Activated CD8-positive, alpha-beta memory T cell treated with anti-CD3 and anti-CD28 coated beads, Interleukin-2, amount 50 U/mL, for 24 hours (primary cell): Measurements from ENCODE around the gene REPS1.

Experiments
- DNase-seq: peaks from one replicate; pipeline ENCODE4 v3.0.0-alpha.2; 2020; ENCODE audit errors: extremely low read depth

The REPS1 gene

DNA sequence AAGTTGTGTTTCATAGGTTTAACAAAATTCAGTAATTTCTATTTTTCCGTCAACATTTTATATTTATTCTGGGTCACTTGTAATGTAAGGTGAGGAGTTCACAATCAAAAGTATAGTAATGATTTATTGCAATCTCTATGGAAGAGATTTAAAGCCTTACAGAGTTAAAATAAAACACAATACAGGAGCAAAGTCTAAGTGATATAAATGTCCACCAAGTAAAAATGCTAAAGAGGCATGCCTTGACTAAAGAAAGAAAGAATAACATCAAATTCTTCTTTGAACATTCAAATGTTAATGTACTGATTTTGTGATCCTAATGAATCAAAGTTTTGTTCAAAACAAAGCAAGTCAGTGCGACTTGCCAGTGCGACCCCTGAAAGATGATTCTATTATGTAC is 61.5 kb downstream of the REPS1 start:
- no peak for DNase-seq

DNA sequence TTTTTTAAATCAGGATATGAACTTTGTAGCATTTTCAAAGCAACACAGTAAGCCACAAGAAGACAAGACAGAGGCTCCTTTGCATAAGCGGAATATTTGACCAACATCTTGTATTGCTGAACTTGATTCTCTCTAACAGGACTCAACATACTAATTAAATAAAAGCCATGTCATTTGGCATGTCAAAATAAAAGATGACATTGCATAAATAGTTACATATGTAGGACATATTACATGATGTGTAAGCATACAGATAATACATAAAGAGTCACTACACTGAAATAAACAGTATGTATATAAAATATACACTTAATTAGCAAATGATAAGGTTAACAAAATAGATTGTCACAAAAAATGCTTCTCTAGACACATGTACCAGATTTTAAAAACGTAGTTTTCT is 62.2 kb downstream of the REPS1 start:
- DNase-seq: no peak

DNA sequence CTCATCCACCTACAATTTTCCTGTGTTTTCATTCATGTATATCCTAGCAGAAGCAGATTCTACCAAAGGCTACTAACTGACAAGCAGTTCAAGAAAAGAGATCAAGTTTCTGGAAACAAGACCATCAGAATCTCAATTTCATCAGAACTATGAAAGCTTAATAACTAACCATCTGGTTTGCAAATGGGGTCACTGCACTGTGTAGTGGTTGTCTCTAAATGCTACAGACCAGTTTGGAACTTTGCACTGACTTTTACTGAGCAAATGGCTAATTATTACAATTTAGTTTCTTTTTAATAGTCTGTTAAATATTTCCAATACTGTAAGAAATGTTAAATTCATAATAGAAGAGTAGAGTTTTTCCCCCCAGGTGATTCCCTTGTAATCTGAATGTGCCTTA is 64.5 kb downstream of the REPS1 start:
- no peak for DNase-seq

DNA sequence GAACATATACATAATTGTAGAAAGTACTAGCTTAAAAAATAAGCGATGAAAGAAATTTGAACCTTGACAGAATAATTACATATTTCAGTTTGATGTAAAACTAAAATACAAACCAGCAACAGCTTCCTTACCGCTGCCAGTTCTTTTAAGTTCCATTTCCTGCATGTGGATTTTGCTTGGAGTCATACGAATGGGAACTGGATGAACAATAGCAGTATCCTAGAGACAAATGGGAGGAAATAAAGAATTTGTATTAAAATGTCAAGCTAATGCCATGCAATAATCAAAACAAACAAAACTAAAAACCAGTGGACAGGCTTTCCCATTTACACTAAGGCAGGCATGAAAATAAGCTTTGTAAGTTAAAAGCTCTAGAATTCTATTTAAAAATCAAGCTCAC is 67.1 kb downstream of the REPS1 start:
- no peak for DNase-seq

DNA sequence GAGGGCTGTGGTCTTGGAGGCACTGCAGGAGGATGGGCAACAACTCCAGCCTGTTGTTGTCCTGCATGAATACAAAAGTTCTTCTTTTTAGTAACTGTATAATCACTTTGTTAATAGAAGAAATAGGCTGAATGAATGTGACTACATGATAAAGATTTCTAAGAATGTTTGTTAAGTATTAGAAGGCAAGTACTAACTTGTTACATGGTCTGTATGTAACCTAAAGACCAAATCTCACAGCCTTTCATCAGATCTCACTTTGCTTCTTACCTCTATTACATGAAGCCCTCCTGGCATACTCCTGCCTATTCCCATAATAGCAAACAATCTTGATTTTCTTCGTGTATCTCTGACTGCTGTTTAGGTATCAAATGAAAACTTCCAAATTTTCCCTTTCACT is 73.4 kb downstream of the REPS1 start:
- DNase-seq: no peak

DNA sequence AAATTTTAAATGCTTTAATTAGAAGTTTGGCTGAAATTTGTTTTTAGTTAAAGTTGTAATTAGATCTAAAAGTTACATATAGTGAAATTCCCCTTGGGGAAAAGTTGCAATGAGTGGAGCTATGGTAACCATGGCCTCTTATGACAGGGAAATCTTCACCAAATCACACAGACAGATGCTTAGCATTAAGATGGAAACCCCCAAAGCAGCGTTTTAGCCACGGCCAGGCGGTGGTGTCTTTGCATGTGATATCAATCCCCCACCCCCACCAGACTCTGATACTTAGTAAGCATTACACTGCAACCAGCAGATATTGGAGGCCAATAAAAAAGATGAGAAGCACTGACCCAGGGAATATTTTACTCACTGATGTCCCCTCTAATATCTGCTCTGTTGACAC is 75.7 kb downstream of the REPS1 start:
- no peak for DNase-seq

DNA sequence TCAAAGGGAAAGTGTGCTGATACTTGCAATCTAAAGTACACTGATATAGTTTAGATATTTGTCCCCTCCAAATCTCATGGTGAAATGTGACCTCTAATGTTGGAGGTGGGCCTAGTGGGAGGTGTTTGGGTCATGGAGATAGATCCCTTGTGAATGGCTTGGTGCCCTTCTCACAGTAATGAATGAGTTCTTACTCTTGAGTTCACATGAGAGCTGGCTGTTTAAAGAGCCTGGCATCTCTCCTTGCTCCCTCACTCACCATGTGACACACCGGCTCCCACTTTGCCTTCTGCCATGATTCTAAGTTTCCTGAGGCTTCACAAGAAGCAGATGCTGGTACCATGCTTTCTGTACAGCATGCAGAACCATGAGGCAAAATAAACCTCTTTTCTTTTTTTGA is 78.1 kb downstream of the REPS1 start:
- DNase-seq: no peak

DNA sequence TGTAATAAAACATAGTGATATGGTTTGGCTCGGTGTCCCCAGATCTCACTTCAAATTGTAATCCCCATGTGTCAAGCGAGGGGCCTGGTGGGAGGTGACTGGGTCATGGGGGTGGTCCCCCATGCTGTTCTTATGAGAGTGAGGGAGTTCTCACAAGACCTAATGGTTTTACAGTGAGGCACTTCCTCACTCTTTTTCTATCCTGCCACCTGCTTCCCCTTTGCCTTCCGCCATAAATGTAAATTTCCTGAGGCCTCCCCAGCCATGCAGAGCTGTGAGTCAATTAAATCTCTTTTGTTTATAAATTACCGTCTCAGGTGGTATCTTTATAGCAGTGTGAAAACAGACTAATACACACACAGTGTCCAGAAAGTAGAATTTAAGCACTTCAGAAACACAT is 78.5 kb downstream of the REPS1 start:
- no peak for DNase-seq

DNA sequence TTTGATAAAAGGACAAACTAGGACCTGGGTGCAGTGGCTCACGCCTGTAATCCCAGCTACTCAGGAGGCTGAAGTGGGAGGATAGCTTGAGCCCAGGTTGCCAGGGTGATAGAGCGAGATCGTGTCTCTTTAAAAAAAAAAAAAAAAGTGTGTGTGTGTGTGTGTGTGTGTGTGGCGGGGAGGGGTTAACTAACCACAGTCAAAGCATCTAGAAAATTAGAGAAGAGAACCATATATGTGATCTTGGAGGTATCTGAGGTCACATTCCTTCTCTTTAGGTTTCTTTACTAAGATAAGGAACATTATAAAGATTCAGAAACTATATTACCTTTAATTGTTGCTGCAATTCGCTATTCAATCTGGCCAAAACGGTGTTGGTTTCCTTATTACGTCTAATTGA is 80.9 kb downstream of the REPS1 start:
- no peak for DNase-seq

DNA sequence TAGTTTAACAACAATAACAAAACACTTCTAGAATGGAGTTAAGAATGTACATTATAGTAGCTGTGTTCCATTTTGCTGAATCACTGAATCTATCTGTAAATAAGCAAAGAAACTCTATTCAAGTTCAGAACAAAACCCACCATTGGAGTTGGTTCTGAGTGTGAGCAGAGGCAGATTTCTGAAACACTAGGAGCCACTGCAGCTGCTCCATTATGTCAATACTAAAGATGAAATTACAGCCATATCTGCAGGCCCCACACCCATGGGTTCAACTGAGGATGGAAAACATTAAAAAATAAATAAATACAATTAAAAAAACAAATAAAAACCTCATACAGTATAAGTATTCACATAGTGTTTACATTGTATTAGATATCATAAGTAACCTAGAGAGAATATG is 91.0 kb downstream of the REPS1 start:
- DNase-seq: no peak

DNA sequence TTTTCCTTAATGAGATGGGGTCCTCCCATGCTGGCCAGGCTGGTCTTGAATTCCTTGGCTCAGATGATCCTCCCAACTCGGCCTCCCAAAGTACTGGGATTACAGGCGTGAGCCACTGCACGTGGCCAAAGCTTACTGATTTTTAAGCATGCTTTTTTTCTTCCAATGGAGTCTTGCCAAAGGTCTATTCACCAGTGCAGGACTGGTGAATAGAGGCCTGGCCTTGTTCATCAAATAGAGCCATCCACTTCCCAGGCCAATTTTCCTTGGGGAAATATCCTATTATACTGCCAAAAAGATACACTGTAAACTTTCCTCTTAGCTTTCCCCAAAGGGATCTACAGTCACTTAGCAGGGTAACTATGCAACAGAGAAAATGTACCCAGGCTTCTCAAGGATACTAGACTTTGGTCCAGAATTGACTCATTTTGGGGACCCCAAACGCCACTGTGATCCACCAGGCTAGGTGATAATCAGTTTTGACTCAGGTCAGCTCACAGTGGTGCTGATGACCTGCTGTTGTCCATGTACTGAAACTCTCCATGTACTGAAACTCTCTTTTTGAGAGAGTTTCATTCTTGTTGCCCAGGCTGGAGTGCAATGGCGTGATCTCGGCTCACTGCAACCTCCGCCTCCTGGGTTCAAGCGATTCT is 91.8 kb downstream of the REPS1 start:
- DNase-seq: no peak

DNA sequence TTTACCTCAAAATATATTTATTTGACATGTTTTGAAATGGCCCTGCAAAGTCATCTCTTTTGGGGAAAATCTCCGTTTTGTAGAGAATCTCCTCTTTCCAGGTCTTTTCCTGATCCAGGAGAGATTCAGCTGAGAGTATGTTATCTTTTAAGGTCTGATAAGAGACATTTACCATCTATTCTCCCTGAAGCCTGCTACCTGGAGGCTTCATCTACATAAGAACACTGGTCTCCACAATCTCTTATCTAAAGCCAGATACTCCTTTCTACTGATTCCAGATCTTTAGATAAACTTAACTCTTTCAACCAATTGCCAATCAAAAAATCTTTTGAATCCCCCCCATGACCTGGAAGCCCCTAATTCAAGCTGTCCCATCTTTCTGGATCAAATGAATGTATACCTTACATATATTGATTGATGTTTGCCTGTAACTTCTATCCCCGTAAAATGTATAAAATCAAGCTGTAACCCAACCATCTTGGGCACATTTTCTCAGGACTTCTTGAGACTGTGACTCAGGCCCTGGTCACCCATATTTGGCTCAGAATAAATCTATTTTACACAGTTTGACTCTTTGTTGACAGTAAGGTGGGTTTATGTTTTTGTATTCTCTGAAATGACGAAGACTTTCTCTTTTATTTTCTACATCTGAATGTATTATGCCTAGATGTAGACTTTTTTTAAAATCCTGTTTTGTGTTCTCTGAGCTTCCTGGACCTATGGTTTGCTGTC is 96.6 kb downstream of the REPS1 start:
- DNase-seq: no peak

DNA sequence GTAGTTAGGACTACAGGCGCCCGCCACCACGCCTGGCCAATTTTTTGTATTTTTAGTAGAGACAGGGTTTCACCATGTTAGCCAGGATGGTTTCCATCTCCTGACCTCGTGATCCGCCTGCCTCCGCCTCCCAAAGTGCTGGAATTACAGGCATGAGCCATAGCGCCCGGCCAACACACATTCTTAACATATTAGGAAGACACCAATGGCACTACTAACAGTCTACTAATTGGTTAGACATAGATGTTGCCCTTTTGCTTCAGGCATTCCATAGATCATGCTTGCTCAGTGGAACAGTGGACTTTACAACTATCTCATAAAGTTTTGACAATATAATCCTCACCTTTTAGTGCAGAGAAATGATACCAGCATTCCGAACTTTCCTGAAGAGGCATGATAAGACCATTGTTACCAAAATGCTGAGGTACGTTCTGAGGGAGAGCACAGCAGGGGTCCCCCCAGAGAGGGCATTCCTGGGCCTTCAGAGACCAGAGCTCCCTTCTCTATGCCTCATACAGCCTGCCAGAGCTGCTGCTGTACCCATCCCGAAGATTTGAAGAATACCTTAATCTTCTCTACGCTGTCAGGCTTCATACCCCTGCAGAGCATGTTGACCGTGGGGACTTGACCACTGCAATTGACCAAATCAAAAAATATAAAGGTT is 102.8 kb downstream of the REPS1 start:
- no peak for DNase-seq

DNA sequence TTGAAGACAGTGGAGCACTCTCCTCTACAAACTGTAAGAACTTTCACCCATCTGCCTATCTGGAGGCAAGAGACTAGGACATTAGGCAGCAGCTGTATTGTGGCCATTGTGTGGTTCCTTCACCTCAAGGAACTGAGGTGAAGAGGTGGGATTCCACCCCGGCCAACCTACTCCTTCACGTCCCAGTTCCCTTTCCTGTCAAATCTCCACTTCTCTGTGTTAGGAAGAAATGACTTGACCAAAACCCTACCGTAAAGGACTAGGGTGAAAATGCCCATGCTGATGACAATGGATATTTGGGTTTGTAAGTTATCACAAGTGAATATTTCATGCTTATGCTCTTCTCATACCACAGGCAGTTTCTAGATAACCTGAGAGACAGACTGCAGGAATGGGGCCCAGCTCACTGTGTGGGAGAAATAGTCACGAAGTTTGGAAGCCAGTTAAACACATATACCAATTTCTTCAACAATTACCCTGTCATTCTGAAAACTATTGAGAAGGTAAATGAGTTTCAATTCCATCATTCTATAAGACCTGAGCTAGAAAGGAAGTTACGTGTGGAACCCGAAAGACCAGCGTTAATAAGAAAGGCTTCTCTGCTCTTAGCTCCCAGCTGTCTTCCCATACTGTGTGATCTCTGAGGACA is 105.6 kb downstream of the REPS1 start:
- no peak for DNase-seq

DNA sequence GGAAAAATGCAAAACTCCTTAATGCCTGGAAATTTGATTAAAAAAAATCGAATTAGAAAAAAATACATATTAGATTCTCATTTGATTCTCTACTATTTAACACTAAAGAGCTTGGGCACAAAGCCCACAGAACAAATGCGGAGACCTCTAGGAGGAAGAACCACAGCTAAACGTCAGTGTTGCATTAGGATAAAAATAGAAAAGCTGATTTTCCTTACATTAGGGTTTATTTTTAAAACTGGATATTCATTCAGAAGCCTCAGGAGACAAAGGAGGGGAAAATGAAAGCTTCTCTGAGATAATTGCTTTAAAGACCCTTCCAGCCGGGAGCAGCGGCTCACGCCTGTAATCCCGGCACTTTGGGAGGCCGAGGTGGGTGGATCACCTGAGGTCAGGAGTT is 114.9 kb downstream of the REPS1 start:
- DNase-seq: no peak

DNA sequence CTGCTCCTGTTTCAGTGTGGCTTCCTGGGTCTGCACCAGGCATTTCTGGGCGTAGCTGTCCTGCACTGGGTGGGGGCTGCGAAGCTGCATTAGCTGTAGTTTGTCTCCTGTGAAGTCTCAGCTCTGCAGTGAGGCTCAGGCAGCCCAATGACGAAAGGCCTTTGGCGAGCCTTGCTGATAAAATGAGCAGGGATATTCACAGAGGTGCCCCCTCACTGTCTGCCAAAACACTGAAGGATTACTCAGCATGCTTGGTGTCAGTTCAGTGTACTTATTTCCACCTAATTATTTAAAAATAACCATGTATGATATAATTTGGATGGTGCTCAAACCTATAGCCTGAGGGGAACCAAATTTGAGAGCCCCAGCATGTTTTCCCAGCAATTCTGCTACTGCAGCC is 118.7 kb downstream of the REPS1 start:
- DNase-seq: no peak

DNA sequence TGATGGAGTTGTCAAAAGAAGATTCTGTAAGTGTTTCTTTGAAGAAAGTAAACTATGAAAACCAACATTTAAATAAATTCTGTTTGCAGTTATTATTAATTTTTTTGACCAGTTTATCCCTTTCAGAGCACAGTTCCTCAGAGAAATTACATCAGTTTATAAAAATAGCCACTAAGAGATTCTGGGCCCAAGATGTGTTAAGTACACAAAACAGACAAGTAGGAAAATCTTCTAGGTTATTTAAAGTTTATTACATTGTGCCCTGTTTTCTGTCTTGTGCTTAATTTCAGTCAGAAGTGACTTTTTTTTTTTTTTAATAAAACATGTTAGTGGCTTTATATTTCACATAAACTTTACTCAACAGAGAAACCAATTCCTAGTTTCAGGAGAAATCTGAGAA is 119.9 kb downstream of the REPS1 start:
- no peak for DNase-seq

DNA sequence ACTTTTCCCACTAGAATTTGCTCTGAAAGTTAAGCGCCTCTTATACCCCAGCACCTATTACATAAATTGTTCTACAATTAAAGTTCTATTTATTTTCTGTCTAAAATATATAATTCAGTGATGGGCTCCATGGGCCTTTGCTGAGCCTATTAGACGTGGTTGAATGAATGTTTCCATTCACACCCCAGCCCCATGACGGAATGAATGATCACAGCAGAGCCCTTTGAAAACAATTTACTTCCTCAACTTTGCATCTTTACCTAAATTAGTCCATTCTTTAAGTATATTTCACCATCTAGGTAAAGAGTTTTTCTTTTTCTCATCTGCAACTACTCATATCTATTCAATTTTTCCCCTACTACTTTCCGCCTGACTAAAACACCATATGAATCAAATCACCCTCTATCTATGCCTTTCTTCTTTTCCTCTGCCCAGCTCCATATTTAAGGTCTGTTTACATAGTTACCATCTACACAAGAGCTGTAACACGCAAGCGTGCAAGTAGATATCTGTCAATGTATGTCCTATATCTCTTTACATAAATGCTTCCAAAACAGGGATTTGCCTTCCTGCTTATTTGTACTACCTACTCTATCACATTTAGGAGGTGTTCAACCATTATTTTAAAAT is 122.5 kb downstream of the REPS1 start:
- DNase-seq: no peak

DNA sequence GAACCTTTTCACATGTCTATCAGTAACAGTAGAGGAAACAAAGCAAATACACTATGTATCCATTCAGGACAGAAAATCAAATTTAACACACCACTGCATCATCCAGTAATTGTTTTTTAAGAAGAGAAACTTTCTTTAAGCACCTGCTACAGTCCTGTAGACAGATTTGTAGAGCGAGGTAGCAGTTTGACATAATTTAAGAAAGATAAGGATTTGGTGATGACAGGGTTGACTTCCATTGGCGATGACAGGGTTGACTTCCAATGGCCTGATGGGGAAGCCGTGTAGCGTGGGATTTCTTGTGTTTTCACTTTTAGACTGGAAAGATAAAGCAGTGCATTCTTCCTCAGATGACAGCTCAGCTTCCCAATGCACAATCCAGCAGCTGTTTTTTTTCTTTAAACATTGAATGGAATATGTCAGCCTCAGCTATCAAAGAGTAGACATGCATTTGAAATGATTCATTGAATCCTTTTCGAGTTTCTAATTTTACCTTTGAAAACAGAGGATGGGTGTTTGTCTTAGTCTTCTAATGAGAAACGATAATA is 123.6 kb downstream of the REPS1 start:
- DNase-seq: no peak

DNA sequence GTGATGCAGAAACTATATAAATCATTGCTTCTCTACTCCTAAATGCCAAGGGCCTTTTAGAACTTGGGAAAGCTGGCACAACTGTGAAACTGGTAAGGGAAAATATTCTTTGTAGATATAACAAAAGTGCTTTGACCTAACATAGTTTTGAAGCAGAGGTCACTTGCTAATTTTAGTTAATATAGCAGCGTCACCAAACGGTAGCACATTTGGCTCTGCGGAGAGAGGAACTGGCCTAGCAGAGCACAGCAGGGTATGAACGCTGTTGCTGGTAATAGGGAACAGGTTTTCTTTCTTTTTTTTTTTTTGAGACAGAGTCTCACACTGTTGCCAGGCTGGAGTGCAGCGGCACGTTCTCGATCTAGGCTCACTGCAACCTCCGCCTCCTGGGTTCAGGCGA is 124.7 kb downstream of the REPS1 start:
- DNase-seq: no peak

DNA sequence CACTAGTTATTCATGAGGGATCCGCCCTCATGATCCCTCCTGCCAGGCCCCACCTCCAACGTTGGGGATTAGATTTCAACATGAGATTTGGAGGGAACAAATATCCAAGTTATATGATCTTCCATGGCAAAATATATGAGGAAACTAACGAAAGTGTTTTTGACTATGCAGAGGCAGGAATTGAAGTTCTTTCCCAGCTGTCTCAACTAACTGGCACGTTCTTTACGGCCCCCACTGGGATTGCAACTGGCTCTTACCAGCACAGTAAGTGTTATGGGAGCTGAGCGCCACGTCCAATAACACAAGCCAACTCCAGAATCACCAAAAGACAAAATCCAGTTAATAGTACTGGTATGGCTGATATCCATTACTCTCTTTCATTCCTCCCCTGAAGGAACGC is 125.6 kb downstream of the REPS1 start:
- DNase-seq: no peak

DNA sequence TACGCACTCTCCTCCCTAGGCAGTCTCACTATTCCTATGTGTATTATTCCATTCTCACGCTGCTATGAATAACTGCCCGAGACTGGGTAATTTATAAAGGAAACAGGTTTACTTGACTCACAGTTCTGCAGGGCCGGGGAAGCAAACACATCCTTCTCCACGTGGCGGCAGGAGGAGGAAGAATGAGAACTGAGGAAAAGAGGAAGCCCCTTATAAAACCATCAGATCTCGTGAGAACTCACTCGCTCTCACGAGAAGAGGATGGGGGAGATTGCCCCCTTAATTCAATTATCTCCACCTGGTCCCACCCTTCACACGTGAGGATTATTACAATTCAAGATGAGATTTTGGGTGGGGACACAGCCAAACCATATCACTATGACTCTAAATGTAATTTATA is 130.3 kb downstream of the REPS1 start:
- no peak for DNase-seq
